ENCODE results near the gene CDK17. TPM values are rescaled to one million over a fixed set of nuclear protein-coding genes. Genes with fewer than 3 reads are reported as not detected.

Gene CDK17
- total and polyA plus RNA-seq, 2 of the 8 experiments (the other 6 are each of a cell fraction or from before 2014, with no cell fraction given), result 5.8 to 20.0 TPM

DNA sequence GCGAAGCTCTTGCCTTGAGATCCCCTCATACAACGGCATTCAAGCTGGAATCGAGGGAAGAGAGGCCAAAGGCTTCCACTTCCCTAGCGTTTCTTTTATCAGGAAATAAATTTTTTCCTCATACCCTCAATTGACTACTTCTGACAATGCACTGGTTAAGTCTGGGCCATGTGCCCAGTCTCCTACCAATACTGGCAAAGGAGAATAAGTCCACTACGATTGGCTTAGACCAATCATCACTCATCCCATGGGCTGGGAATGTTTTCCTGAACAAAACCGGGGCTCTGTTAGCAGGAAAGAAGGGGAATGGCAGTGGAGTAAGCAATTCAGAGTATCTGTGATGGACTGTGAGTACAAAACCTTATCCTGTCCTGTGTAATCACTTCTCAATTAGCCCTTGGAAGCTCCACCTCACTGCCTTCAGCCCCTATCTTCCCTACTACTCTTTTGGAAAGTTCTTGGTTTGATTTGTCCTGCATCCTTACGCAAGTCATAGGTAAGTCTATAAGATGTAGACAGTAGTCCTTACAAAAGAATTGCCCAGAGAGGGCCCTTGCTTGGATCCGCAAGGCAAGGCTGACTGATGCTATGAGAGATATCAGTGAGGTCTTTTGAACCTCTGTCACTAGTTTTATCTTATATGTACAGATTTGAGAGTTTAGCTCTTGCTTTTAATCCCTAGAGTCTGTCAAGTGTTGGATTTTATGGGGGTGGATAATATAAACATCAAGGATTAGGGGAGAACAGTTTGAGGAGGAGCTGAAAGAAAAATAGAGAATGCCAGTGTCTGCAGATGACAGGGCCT, 36.3 kb upstream of the CDK17 start:
- H3K4me3 ChIP-seq (ENCODE audit: extremely low read depth in 1 of 4, insufficient read depth in 2 of 4, low read depth in 3 of 4, low read length in 4 of 4), result no peak overlapping the region
- DNase-seq (ENCODE audit: low read depth in 1 of 2, low spot score in 2 of 2) (no peak), FAIRE-seq (no peak)
- H3K27ac ChIP-seq (ENCODE audit: low read depth, low read length), result no peak overlapping the region
- H3K27me3 ChIP-seq (replicated peaks in 1 of 4; ENCODE audit: control insufficient read depth in 3 of 4, extremely low read depth in 1 of 4, insufficient read depth in 3 of 4, low read length in 3 of 4), result no peaks in the 10 kb centered on the region
- no peak overlapping the region for H4K91ac ChIP-seq (replicated peaks; ENCODE audit: insufficient read length, low read length)
- H3K4ac ChIP-seq (replicated peaks; ENCODE audit: insufficient read length, low read depth, low read length), result no peak overlapping the region
- H3K18ac ChIP-seq (ENCODE audit: extremely low read depth, low read length), result no peak overlapping the region
- 93% methylated on average over 8 of the region's 8 CpGs; no CpG with 5 or more reads in 1 of the 2 experiments for WGBS, 2 experiments (ENCODE audit: extremely low coverage in 1 of 2, insufficient coverage in 1 of 2, insufficient read length in 1 of 2, insufficient replicate concordance in 2 of 2, low coverage in 1 of 2, low lambda C conversion rate in 2 of 2, missing lambda C conversion rate in 1 of 2)
- H3K4me2 ChIP-seq (ENCODE audit: insufficient read depth in 1 of 2, low read depth in 2 of 2, low read length in 2 of 2), result no peak overlapping the region
- H2BK20ac ChIP-seq (ENCODE audit: low read length), result no peak overlapping the region
- H3K23me2 ChIP-seq (ENCODE audit: low read depth, low read length), result no peaks in the 10 kb centered on the region; the same call in 1 of the 2 replicates
- no peak overlapping the region for H2BK5ac ChIP-seq (ENCODE audit: low read depth, low read length)
- H2AK5ac ChIP-seq (ENCODE audit: low read depth, low read length), result no peak overlapping the region
- H4K5ac ChIP-seq (ENCODE audit: insufficient read length, low read depth, low read length), result no peak overlapping the region
- no peaks in the 10 kb centered on the region for H3K9me3 ChIP-seq (ENCODE audit: insufficient read depth in 2 of 2, low read depth in 1 of 2, low read length in 1 of 2)
- H3K23ac ChIP-seq (ENCODE audit: insufficient read length), result no peak overlapping the region
- H2AFZ ChIP-seq (ENCODE audit: low read length), result no peak overlapping the region
- no peaks in the 10 kb centered on the region for H4K20me1 ChIP-seq (replicated peaks in 1 of 2; ENCODE audit: control insufficient read depth in 1 of 2, insufficient read depth in 2 of 2, low read length in 2 of 2)
- no peaks in the 10 kb centered on the region for H3K79me2 ChIP-seq (ENCODE audit: control insufficient read depth in 1 of 2, insufficient read depth in 2 of 2, low read length in 2 of 2)
- H4K8ac ChIP-seq (ENCODE audit: extremely low read depth, insufficient read depth, low read length), result no peak overlapping the region
- no peak overlapping the region for H2BK15ac ChIP-seq (ENCODE audit: low read length)
- CTCF ChIA-PET (ENCODE audit: partially characterized antibody), result interaction anchor here (0.6 to 1.8 kb wide), 3 partner anchors 52 to 437 kb away, joined by 3 to 4 read pairs (median 4); no protein-coding TSS in a partner anchor
- no peaks in the 10 kb centered on the region for H3K79me1 ChIP-seq (ENCODE audit: low read depth, low read length)
- H3K14ac ChIP-seq (ENCODE audit: insufficient read length), result no peak overlapping the region
- no peak overlapping the region for H3K9ac ChIP-seq (replicated peaks in 1 of 4; ENCODE audit: extremely low read depth in 1 of 4, low read depth in 3 of 4, low read length in 3 of 4)
- no peaks in the 10 kb centered on the region for H3K4me1 ChIP-seq (replicated peaks in 1 of 4; ENCODE audit: control insufficient read depth in 3 of 4, insufficient read depth in 4 of 4, low read length in 3 of 4)
- H2BK120ac ChIP-seq (replicated peaks; ENCODE audit: low read depth, low read length), result no peak overlapping the region
- no peak overlapping the region for H3K56ac ChIP-seq (replicated peaks; ENCODE audit: insufficient read length, low read depth, low read length)
- POLR2A ChIA-PET (ENCODE audit: partially characterized antibody), result no interaction called here
- no peaks in the 10 kb centered on the region for H3K36me3 ChIP-seq (ENCODE audit: control insufficient read depth in 2 of 4, insufficient read depth in 4 of 4, low read length in 3 of 4)
- no peak overlapping the region for H2BK12ac ChIP-seq (ENCODE audit: low read depth, low read length)
- TF ChIP-seq BCL11A (IDR thresholded peaks at IDR 0.05; ENCODE audit: low read depth in 2 of 2, low read length in 2 of 2), result no peak
- no peak for TF ChIP-seq RFX5 (IDR thresholded peaks at IDR 0.05; ENCODE audit: borderline replicate concordance, low read depth, low read length)
- TF ChIP-seq JUND (IDR thresholded peaks at IDR 0.05; ENCODE audit: low read length), result no peak
- no peak for TF ChIP-seq TAF1 (IDR thresholded peaks at IDR 0.05; ENCODE audit: low read depth, low read length)
- no peak for TF ChIP-seq CTBP2 (IDR thresholded peaks at IDR 0.05; ENCODE audit: borderline replicate concordance, insufficient read depth, insufficient read length, low read length)
- no peak for TF ChIP-seq BACH1 (IDR thresholded peaks at IDR 0.05; ENCODE audit: low read length)
- TF ChIP-seq TAF7 (optimal IDR thresholded peaks at IDR 0.05; ENCODE audit: borderline replicate concordance, low read depth, low read length), result no peak
- TF ChIP-seq KDM4A (IDR thresholded peaks at IDR 0.05; ENCODE audit: low read depth, low read length, severe bottlenecking), result no peak
- TF ChIP-seq GTF2F1 (IDR thresholded peaks at IDR 0.05; ENCODE audit: borderline replicate concordance, low read depth, low read length), result no peak
- no peak for TF ChIP-seq TBP (IDR thresholded peaks at IDR 0.05; ENCODE audit: low read depth, low read length)
- no peak for TF ChIP-seq RXRA (IDR thresholded peaks at IDR 0.05; ENCODE audit: insufficient read depth, low read depth, low read length)
- TF ChIP-seq CHD2 (IDR thresholded peaks at IDR 0.05; ENCODE audit: low read length), result no peak
- TF ChIP-seq HDAC6 (IDR thresholded peaks at IDR 0.05; ENCODE audit: low read depth, low read length), result no peak
- no peak for TF ChIP-seq SP1 (IDR thresholded peaks at IDR 0.05; ENCODE audit: low read depth, low read length)
